ENCODE data around the gene MRPS27.

MRPS27 gene

GRCh38 chr5:72184408-72184807 is 135.6 kb downstream of the MRPS27 start:
- TF ChIP-seq CTCF (IDR thresholded peaks at IDR 0.05; ENCODE audit: borderline replicate concordance, control extremely low read depth, extremely low read depth, insufficient read depth, missing control alignments), result no peak
- DNase-seq (ENCODE audit: low spot score), result no peak
- in situ Hi-C loops (cut with MboI; ENCODE audit: low sequenced_read_pairs, unreplicated experiment), result no loop called here

- in situ Hi-C loops (cut with MboI; ENCODE audit: low sequenced_read_pairs, unreplicated experiment), result no loop called here
- no peak for DNase-seq (ENCODE audit: low spot score)
- TF ChIP-seq CTCF (IDR thresholded peaks at IDR 0.05; ENCODE audit: borderline replicate concordance, control extremely low read depth, extremely low read depth, insufficient read depth, missing control alignments), result no peak
These were observed 136.9 kb downstream of the MRPS27 start for GRCh38 chr5:72183101-72183520.

GRCh38 chr5:72182686-72183085 is 137.4 kb downstream of the MRPS27 start:
- no peak for TF ChIP-seq CTCF (IDR thresholded peaks at IDR 0.05; ENCODE audit: borderline replicate concordance, control extremely low read depth, extremely low read depth, insufficient read depth, missing control alignments)
- in situ Hi-C loops (cut with MboI; ENCODE audit: low sequenced_read_pairs, unreplicated experiment), result no loop called here
- DNase-seq (ENCODE audit: low spot score), result no peak

GRCh38 chr5:72180925-72181324 is 139.1 kb downstream of the MRPS27 start:
- no peak for DNase-seq (ENCODE audit: low spot score)
- in situ Hi-C loops (cut with MboI; ENCODE audit: low sequenced_read_pairs, unreplicated experiment), result no loop called here
- TF ChIP-seq CTCF (IDR thresholded peaks at IDR 0.05; ENCODE audit: borderline replicate concordance, control extremely low read depth, extremely low read depth, insufficient read depth, missing control alignments), result no peak

GRCh38 chr5:72179816-72180440 is 140.1 kb downstream of the MRPS27 start:
- no peak for DNase-seq (ENCODE audit: low spot score)
- in situ Hi-C loops (cut with MboI; ENCODE audit: low sequenced_read_pairs, unreplicated experiment), result no loop called here
- TF ChIP-seq CTCF (IDR thresholded peaks at IDR 0.05; ENCODE audit: borderline replicate concordance, control extremely low read depth, extremely low read depth, insufficient read depth, missing control alignments), result no peak

- in situ Hi-C loops (cut with MboI; ENCODE audit: low sequenced_read_pairs, unreplicated experiment), result no loop called here
- no peak for TF ChIP-seq CTCF (IDR thresholded peaks at IDR 0.05; ENCODE audit: borderline replicate concordance, control extremely low read depth, extremely low read depth, insufficient read depth, missing control alignments)
- DNase-seq (ENCODE audit: low spot score), result no peak
These were observed 140.8 kb downstream of the MRPS27 start for GRCh38 chr5:72179028-72179815.

Measured in GM13976 (cell line).